ENCODE data around the gene LY6G5B. TPM values are rescaled to one million over a fixed set of nuclear protein-coding genes. Genes with fewer than 3 reads are reported as not detected.

The LY6G5B gene
- total and polyA plus RNA-seq, 2 donors (not counting 1 experiment from before 2014, with no cell fraction given) = 28.4 to 44.2 TPM

- peaks cover 10 to 16% of the 10 kb centered on the region in 2 donors for H3K4me1 ChIP-seq (ENCODE audit: control insufficient read depth in 2 of 2, insufficient read depth in 2 of 2, low read length in 2 of 2)
- H3K27me3 ChIP-seq (replicated peaks in 1 of 4; ENCODE audit: control extremely low read depth in 1 of 4, control insufficient read depth in 3 of 4, insufficient read depth in 4 of 4, low read length in 3 of 4) = peaks cover 0 to 6% (median 0%) of the 10 kb centered on the region in 4 experiments
- TF ChIP-seq CTCF (IDR thresholded peaks at IDR 0.05) (peak; percentile 42), EZH2 (IDR thresholded peaks at IDR 0.05; ENCODE audit: borderline replicate concordance, insufficient read depth, low read depth, low read length, poor library complexity, severe bottlenecking) (no peak)
- intact Hi-C loops (cut with micrococcal nuclease) = no loop called here
- no peaks in the 10 kb centered on the region for H3K79me2 ChIP-seq (ENCODE audit: control insufficient read depth, insufficient read depth, low read length)
- H3K9me3 ChIP-seq (ENCODE audit: control extremely low read depth in 1 of 3, control insufficient read depth in 2 of 3, insufficient read depth in 1 of 3, low read length in 2 of 3) = no peaks in the 10 kb centered on the region
- Mint-ChIP-seq H3K4me3 (no peak overlapping the region), H3K27ac (no peak overlapping the region), H3K4me1 (peaks cover 14% of the 10 kb centered on the region), H3K27me3 (peaks cover 3% of the 10 kb centered on the region), H3K9me3 (ENCODE audit: insufficient read depth) (no peaks in the 10 kb centered on the region)
- no peak overlapping the region for H3K4me3 ChIP-seq (ENCODE audit: control extremely low read depth in 1 of 5, extremely low read depth in 1 of 5, insufficient read depth in 1 of 5, low read depth in 2 of 5, low read length in 4 of 5)
- POLR2A ChIA-PET = interaction anchor here (0.6 kb wide), 3 partner anchors 29 to 138 kb away, joined by 3 to 13 read pairs (median 7); no protein-coding TSS in a partner anchor
- peak; percentile 71 for ATAC-seq (ENCODE audit: low read depth)
- no peak overlapping the region for H3K27ac ChIP-seq (ENCODE audit: low read length in 2 of 2)
- no peak overlapping the region for H2AFZ ChIP-seq (ENCODE audit: insufficient read depth, low read depth, low read length, poor library complexity, severe bottlenecking)
- no peaks in the 10 kb centered on the region for H3K36me3 ChIP-seq (replicated peaks in 1 of 2; ENCODE audit: control extremely low read depth in 1 of 2, control insufficient read depth in 1 of 2, extremely low read depth in 1 of 2, insufficient read depth in 2 of 2, low read length in 1 of 2)
- 70% methylated on average over 8 of the region's 8 CpGs for WGBS (ENCODE audit: insufficient coverage)
- CTCF ChIA-PET = interaction anchor here (0.7 to 3.3 kb wide), 14 partner anchors 9 to 211 kb away, joined by 3 to 17 read pairs (median 4); partner anchors contain the start of genes ABHD16A, DDAH2, MSH5 and ZBTB12
- no peaks in the 10 kb centered on the region for H4K20me1 ChIP-seq (ENCODE audit: control insufficient read depth, insufficient read depth, low read length, poor library complexity, severe bottlenecking)
- peak; percentile 54 for DNase-seq
- H3K4me2 ChIP-seq (replicated peaks; ENCODE audit: low read depth, low read length, poor library complexity, severe bottlenecking) = no peak overlapping the region
- no peak overlapping the region for H3K9ac ChIP-seq (ENCODE audit: low read length)
Observed at GRCh38 chr6:31712296-31712695, 42.5 kb downstream of the LY6G5B start.

GRCh38 chr6:31713465-31713864 is 43.7 kb downstream of the LY6G5B start:
- intact Hi-C loops (cut with micrococcal nuclease) = no loop called here
- no peak overlapping the region for H3K27ac ChIP-seq (ENCODE audit: low read length in 2 of 2)

More at GRCh38 chr6:31713465-31713864, 43.7 kb downstream of the LY6G5B start:
- Mint-ChIP-seq H3K9me3 (ENCODE audit: insufficient read depth) (no peaks in the 10 kb centered on the region), H3K27me3 (peaks cover 3% of the 10 kb centered on the region), H3K4me3 (no peak overlapping the region), H3K27ac (no peak overlapping the region), H3K4me1 (peaks cover 14% of the 10 kb centered on the region)
- Histone ChIP-seq H3K36me3 (replicated peaks in 1 of 2; ENCODE audit: control extremely low read depth in 1 of 2, control insufficient read depth in 1 of 2, extremely low read depth in 1 of 2, insufficient read depth in 2 of 2, low read length in 1 of 2) (no peaks in the 10 kb centered on the region), H3K79me2 (ENCODE audit: control insufficient read depth, insufficient read depth, low read length) (no peaks in the 10 kb centered on the region), H2AFZ (ENCODE audit: insufficient read depth, low read depth, low read length, poor library complexity, severe bottlenecking) (no peak overlapping the region), H3K4me2 (replicated peaks; ENCODE audit: low read depth, low read length, poor library complexity, severe bottlenecking) (no peak overlapping the region), H4K20me1 (ENCODE audit: control insufficient read depth, insufficient read depth, low read length, poor library complexity, severe bottlenecking) (no peaks in the 10 kb centered on the region), H3K9me3 (ENCODE audit: control extremely low read depth in 1 of 3, control insufficient read depth in 2 of 3, insufficient read depth in 1 of 3, low read length in 2 of 3) (no peaks in the 10 kb centered on the region), H3K27me3 (replicated peaks in 1 of 4; ENCODE audit: control extremely low read depth in 1 of 4, control insufficient read depth in 3 of 4, insufficient read depth in 4 of 4, low read length in 3 of 4) (peaks cover 0 to 6% (median 0%) of the 10 kb centered on the region in 4 experiments), H3K4me3 (ENCODE audit: control extremely low read depth in 1 of 5, extremely low read depth in 1 of 5, insufficient read depth in 1 of 5, low read depth in 2 of 5, low read length in 4 of 5) (no peak overlapping the region), H3K9ac (ENCODE audit: low read length) (no peak overlapping the region), H3K4me1 (ENCODE audit: control insufficient read depth in 2 of 2, insufficient read depth in 2 of 2, low read length in 2 of 2) (peaks cover 10 to 16% of the 10 kb centered on the region in 2 donors)
- CTCF ChIA-PET = interaction anchor here (1.8 to 3.3 kb wide), 2 partner anchors 56 to 101 kb away, joined by 3 to 10 read pairs; no protein-coding TSS in a partner anchor
- ATAC-seq (ENCODE audit: low read depth) (no peak), DNase-seq (no peak)
- 84% methylated on average over 4 of the region's 4 CpGs for WGBS (ENCODE audit: insufficient coverage)
- POLR2A ChIA-PET = no interaction called here
- no peak for TF ChIP-seq EZH2 (IDR thresholded peaks at IDR 0.05; ENCODE audit: borderline replicate concordance, insufficient read depth, low read depth, low read length, poor library complexity, severe bottlenecking)
- TF ChIP-seq CTCF (IDR thresholded peaks at IDR 0.05) = no peak
